B cell (primary cell): ENCODE data around the gene CD200R1L. TPM values are rescaled to one million over a fixed set of nuclear protein-coding genes. Genes with fewer than 3 reads are reported as not detected.

Experiments used
- ATAC-seq: fragments of 200-7000 bp; cut with Tn5 transposase; one replicate; pipeline ENCODE4 v1.10.0; 2021; ENCODE audit warnings: low read depth, mild to moderate bottlenecking, moderate number of reproducible peaks, moderate library complexity
- CTCF ChIA-PET: fragments of 350-600 bp; sonication (Branson Sonifier 250); formaldehyde crosslinking; loops from one replicate; lab custom pipeline; 2021; ENCODE audit warnings: antibody characterized with exemption, inconsistent platforms; lab: Charles Lee
- POLR2A ChIA-PET: fragments of 350-600 bp; sonication (Branson Sonifier 250); formaldehyde crosslinking; loops from one replicate; lab custom pipeline; 2021; ENCODE audit warnings: antibody characterized with exemption; lab: Charles Lee
- DNase-seq: peaks from one replicate; pipeline ENCODE4 v3.0.0; 2013
- H2AFZ ChIP-seq: 2 replicates; pipeline ENCODE4 v1.6.1; 2012; ENCODE audit warnings: mild to moderate bottlenecking, low read depth, low read length; ENCODE audit not compliant: insufficient read depth, poor library complexity, severe bottlenecking
- H3K27ac ChIP-seq, 2 donors: 1 replicate in 1 of 2; 2 replicates in 1 of 2; pipeline ENCODE4 v1.5.1; 2012 to 2013; ENCODE audit warnings: low read length in 2 of 2, mild to moderate bottlenecking in 2 of 2, moderate library complexity in 1 of 2
- H3K27me3 ChIP-seq, 4 experiments: fragments of 200-600 bp in 1 of 4; sonication (generic) in 1 of 4; replicated peaks in 1 of 4; 1 replicate in 2 of 4; 2 replicates in 2 of 4; pipeline versions ENCODE4 v1.6.1 to v1.7.0; 2013 to 2016; ENCODE audit warnings: low read length in 3 of 4, mild to moderate bottlenecking in 2 of 4, mixed read lengths in 1 of 4, moderate library complexity in 1 of 4; ENCODE audit not compliant: insufficient read depth in 4 of 4, control insufficient read depth in 3 of 4; ENCODE audit errors: control extremely low read depth in 1 of 4
- H3K36me3 ChIP-seq, 2 experiments: replicated peaks in 1 of 2; 1 replicate in 1 of 2; 2 replicates in 1 of 2; pipeline versions ENCODE4 v1.6.1 to v1.7.1; 2013; ENCODE audit warnings: low read length in 1 of 2; ENCODE audit not compliant: insufficient read depth in 2 of 2, control insufficient read depth in 1 of 2; ENCODE audit errors: control extremely low read depth in 1 of 2, extremely low read depth in 1 of 2
- H3K4me1 ChIP-seq, 2 donors: fragments of 200-600 bp in 1 of 2; sonication (generic) in 1 of 2; 1 replicate in 1 of 2; 2 replicates in 1 of 2; pipeline versions ENCODE4 v1.5.1 to v1.6.1; 2013 to 2017; ENCODE audit warnings: low read length in 2 of 2; ENCODE audit not compliant: control insufficient read depth in 2 of 2, insufficient read depth in 2 of 2
- H3K4me2 ChIP-seq: replicated peaks from 2 replicates; pipeline ENCODE3; 2012; ENCODE audit warnings: mild to moderate bottlenecking, low read depth, low read length; ENCODE audit not compliant: poor library complexity, severe bottlenecking
- H3K4me3 ChIP-seq, 5 experiments: fragments of 200-600 bp in 1 of 5; sonication (generic) in 1 of 5; 1 replicate in 3 of 5; 2 replicates in 2 of 5; pipeline versions ENCODE4 v1.5.1 to v1.7.0; 2011 to 2016; ENCODE audit warnings: low read length in 4 of 5, mild to moderate bottlenecking in 4 of 5, low read depth in 2 of 5, control low read depth in 1 of 5, moderate library complexity in 1 of 5; ENCODE audit not compliant: insufficient read depth in 1 of 5; ENCODE audit errors: control extremely low read depth in 1 of 5, extremely low read depth in 1 of 5
- H3K79me2 ChIP-seq: fragments of 200-600 bp; sonication (generic); one replicate; pipeline ENCODE4 v1.6.0; 2016; ENCODE audit warnings: low read length; ENCODE audit not compliant: control insufficient read depth, insufficient read depth
- H3K9ac ChIP-seq: fragments of 200-600 bp; sonication (generic); 2 replicates; pipeline ENCODE4 v1.6.1; 2017; ENCODE audit warnings: mild to moderate bottlenecking, low read length, moderate library complexity
- H3K9me3 ChIP-seq, 3 donors: one replicate each; pipeline versions ENCODE4 v1.6.1 to v1.7.1; 2013; ENCODE audit warnings: low read length in 2 of 3; ENCODE audit not compliant: control insufficient read depth in 2 of 3, insufficient read depth in 1 of 3; ENCODE audit errors: control extremely low read depth in 1 of 3
- H4K20me1 ChIP-seq: 2 replicates; pipeline ENCODE4 v1.6.0; 2012; ENCODE audit warnings: mild to moderate bottlenecking, low read length; ENCODE audit not compliant: insufficient read depth, control insufficient read depth, poor library complexity, severe bottlenecking
- H3K27ac Mint-ChIP-seq: one replicate; pipeline ENCODE4 v1.8.0; 2021; ENCODE audit warnings: mixed read lengths
- H3K27me3 Mint-ChIP-seq: one replicate; pipeline ENCODE4 v1.8.0; 2021; ENCODE audit warnings: mixed read lengths
- H3K4me1 Mint-ChIP-seq: one replicate; pipeline ENCODE4 v1.8.0; 2021; ENCODE audit warnings: mixed read lengths
- H3K4me3 Mint-ChIP-seq: one replicate; pipeline ENCODE4 v1.8.0; 2021; ENCODE audit warnings: mixed read lengths
- H3K9me3 Mint-ChIP-seq: one replicate; pipeline ENCODE4 v1.8.0; 2022; ENCODE audit warnings: mixed read lengths; ENCODE audit not compliant: insufficient read depth
- EZH2 ChIP-seq: IDR thresholded peaks from 2 replicates; pipeline ENCODE4 v1.6.1; 2012; ENCODE audit warnings: borderline replicate concordance, low read depth, mild to moderate bottlenecking, moderate library complexity, low read length; ENCODE audit not compliant: insufficient read depth, poor library complexity, severe bottlenecking
- WGBS: methylation state at CpG from one replicate; pipeline ENCODE4 v1.1.5; 2013; ENCODE audit warnings: missing lambda C conversion rate; ENCODE audit not compliant: insufficient coverage; 5-methylcytosine and 5-hydroxymethylcytosine counted together
- intact Hi-C: fragments of 100-400 bp; cut with micrococcal nuclease; formaldehyde crosslinking; loops from one replicate; pipeline ENCODE4 v1.10.0; 2022
- polyA plus RNA-seq: library from polyadenylated mRNA; depleted of rRNA; stranded (reverse); fragments of >200 nt; gene quantifications from 2 replicates; pipeline ENCODE4 v1.2.3, GENCODE V29; 2012
- total RNA-seq, 2 donors: library from RNA; stranded (reverse); fragments of 120-200 nt in 1 of 2; gene quantifications; 1 replicate in 1 of 2; 2 replicates in 1 of 2; pipeline versions ENCODE4 v1.2.3 to v1.2.4, GENCODE V29; 2013 to 2022
- TF ChIP-seq, protein P1 (sequence below): fragments of 200-600 bp; IDR thresholded peaks from one replicate; pipeline ENCODE4 v1.8.0; 2022; ENCODE audit warnings: antibody characterized with exemption, mild to moderate bottlenecking

The CD200R1L gene
- total and polyA plus RNA-seq, 2 donors (not counting 1 experiment from before 2014, with no cell fraction given) = not detected

DNA sequence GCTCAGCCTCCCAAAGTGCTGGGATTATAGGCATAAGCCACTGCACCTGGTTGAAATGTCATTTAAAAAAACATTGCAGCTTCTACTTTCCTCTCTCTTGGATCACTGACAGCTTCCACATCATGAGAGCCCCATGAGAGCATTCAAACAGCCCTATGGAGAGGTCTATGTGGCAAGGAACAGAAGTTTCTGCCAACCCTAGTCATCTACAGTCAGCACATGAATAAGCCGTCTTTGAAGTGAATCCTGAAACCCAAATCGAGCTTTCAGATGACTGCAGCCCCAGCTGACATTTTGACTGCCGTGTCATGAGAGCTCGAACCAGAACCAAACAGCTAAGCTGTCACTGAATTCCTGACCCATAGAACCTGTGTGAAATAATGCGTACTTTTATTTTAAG lies 39.8 kb downstream of the CD200R1L start:
- no peak overlapping the region for H3K27ac Mint-ChIP-seq
- no peaks in the 10 kb centered on the region for H3K9me3 ChIP-seq
- peaks cover 4 to 7% of the 10 kb centered on the region in 2 donors for H3K4me1 ChIP-seq
- 81% methylated on average over 4 of the region's 5 CpGs for WGBS
- no peak overlapping the region for H3K9ac ChIP-seq
- no peak overlapping the region for H2AFZ ChIP-seq
- ATAC-seq = no peak
- H3K4me1 Mint-ChIP-seq = peaks cover 18% of the 10 kb centered on the region
- ChIA-PET CTCF (no interaction called here), POLR2A (no interaction called here)
- no peaks in the 10 kb centered on the region for H3K79me2 ChIP-seq
- no peak for DNase-seq
- no peaks in the 10 kb centered on the region for H3K9me3 Mint-ChIP-seq
- H3K27me3 Mint-ChIP-seq = no peaks in the 10 kb centered on the region
- no peaks in the 10 kb centered on the region for H4K20me1 ChIP-seq
- no peak for TF ChIP-seq EZH2
- no peak overlapping the region for H3K4me2 ChIP-seq
- no peak overlapping the region for H3K4me3 ChIP-seq
- no peak overlapping the region for H3K4me3 Mint-ChIP-seq
- no peaks in the 10 kb centered on the region for H3K36me3 ChIP-seq
- intact Hi-C loops = no loop called here
- no peak overlapping the region for H3K27ac ChIP-seq
- no peaks in the 10 kb centered on the region for H3K27me3 ChIP-seq

DNA sequence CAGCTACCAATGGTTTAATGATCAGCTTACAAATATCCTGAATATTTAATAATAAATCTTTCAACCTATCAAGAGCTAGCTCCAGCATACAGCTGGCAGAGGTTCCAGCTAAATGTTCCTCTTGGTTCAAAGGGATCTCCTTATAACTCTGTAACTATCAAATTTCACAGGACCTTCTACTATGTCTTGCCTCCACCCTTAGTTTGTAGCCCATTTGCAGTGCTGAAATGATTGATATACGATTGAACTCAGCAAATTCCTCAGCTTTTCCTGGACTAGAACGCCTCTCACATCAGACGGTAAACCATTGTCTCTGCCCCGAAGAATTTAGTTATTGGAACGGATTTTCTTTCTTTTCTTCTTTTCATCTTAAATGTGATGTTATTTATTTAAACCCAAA lies 41.5 kb downstream of the CD200R1L start:
- TF ChIP-seq, protein P1, sequence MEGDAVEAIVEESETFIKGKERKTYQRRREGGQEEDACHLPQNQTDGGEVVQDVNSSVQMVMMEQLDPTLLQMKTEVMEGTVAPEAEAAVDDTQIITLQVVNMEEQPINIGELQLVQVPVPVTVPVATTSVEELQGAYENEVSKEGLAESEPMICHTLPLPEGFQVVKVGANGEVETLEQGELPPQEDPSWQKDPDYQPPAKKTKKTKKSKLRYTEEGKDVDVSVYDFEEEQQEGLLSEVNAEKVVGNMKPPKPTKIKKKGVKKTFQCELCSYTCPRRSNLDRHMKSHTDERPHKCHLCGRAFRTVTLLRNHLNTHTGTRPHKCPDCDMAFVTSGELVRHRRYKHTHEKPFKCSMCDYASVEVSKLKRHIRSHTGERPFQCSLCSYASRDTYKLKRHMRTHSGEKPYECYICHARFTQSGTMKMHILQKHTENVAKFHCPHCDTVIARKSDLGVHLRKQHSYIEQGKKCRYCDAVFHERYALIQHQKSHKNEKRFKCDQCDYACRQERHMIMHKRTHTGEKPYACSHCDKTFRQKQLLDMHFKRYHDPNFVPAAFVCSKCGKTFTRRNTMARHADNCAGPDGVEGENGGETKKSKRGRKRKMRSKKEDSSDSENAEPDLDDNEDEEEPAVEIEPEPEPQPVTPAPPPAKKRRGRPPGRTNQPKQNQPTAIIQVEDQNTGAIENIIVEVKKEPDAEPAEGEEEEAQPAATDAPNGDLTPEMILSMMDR = no peak
- TF ChIP-seq EZH2 = no peak
- Histone ChIP-seq H3K9me3 (no peaks in the 10 kb centered on the region), H3K27me3 (no peaks in the 10 kb centered on the region), H3K9ac (no peak overlapping the region), H2AFZ (no peak overlapping the region), H3K27ac (no peak overlapping the region), H3K4me1 (peaks cover 0 to 3% of the 10 kb centered on the region in 2 donors), H3K79me2 (no peaks in the 10 kb centered on the region), H4K20me1 (no peaks in the 10 kb centered on the region), H3K4me2 (no peak overlapping the region), H3K36me3 (no peaks in the 10 kb centered on the region), H3K4me3 (no peak overlapping the region)
- CTCF ChIA-PET = no interaction called here
- DNase-seq (no peak), ATAC-seq (no peak)
- intact Hi-C loops = no loop called here
- WGBS = 100% methylated on average over 1 of the region's 5 CpGs
- no peaks in the 10 kb centered on the region for H3K9me3 Mint-ChIP-seq
- no peak overlapping the region for H3K4me3 Mint-ChIP-seq
- no peaks in the 10 kb centered on the region for H3K27me3 Mint-ChIP-seq
- H3K27ac Mint-ChIP-seq = no peak overlapping the region
- POLR2A ChIA-PET = no interaction called here
- peaks cover 13% of the 10 kb centered on the region for H3K4me1 Mint-ChIP-seq
